ENCODE results near the gene PGAP2. TPM values are rescaled to one million over a fixed set of nuclear protein-coding genes. Genes with fewer than 3 reads are reported as not detected.

Gene PGAP2
- total and polyA plus RNA-seq, 2 of the 4 experiments (the other 2 are of a cell fraction): 10.6 to 31.3 TPM

DNA sequence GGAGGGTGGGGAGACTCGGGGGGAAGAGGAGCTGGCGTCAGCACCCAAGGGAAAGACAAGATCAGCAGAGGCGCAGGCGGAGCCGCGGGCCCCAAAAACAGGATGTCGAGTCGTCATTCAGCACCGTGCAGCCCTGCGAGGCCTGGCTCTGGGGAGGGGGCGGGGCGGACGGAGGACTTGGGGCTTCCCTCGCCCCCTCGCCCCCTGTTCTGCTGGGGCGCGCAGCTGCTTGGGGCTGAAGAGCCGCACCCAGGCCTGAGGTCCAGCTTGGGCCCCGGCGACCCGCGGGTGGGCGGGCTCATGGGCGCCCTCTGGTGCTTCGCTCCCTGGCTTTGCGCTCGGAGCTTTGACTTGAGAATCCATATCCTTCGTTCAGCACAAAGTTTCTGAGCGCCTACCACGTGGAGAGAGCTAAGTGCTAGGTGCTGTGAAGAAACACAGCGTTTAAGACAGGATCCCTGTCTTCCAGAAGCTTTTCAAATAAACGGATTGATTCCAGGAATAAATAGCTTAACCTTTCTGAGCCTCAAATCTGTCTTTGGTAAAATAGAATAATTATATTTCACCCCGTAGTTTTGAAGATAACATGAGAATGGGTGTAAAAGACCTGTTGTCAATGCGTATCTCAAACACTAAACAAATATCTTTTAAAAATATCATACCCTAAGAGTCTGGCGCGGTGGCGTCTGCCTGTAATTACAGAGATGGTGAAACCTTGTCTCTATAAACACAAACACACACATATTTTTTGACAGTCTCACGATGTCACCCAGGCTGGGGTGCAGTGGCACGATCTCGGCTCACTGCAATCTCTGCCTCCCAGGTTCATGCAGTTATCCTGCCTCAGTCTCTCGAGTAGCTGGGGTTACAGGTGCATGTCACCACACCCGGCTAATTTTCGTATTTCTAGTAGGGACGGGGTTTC lies 33.3 kb downstream of the PGAP2 start (continued):
- TF ChIP-seq, protein P1, sequence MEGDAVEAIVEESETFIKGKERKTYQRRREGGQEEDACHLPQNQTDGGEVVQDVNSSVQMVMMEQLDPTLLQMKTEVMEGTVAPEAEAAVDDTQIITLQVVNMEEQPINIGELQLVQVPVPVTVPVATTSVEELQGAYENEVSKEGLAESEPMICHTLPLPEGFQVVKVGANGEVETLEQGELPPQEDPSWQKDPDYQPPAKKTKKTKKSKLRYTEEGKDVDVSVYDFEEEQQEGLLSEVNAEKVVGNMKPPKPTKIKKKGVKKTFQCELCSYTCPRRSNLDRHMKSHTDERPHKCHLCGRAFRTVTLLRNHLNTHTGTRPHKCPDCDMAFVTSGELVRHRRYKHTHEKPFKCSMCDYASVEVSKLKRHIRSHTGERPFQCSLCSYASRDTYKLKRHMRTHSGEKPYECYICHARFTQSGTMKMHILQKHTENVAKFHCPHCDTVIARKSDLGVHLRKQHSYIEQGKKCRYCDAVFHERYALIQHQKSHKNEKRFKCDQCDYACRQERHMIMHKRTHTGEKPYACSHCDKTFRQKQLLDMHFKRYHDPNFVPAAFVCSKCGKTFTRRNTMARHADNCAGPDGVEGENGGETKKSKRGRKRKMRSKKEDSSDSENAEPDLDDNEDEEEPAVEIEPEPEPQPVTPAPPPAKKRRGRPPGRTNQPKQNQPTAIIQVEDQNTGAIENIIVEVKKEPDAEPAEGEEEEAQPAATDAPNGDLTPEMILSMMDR (conservative IDR thresholded peaks at IDR 0.05; ENCODE audit: low read depth, low read length): peak; percentile 79
- no peak for TF ChIP-seq CEBPB (IDR thresholded peaks at IDR 0.05; ENCODE audit: low read depth, low read length)

DNA sequence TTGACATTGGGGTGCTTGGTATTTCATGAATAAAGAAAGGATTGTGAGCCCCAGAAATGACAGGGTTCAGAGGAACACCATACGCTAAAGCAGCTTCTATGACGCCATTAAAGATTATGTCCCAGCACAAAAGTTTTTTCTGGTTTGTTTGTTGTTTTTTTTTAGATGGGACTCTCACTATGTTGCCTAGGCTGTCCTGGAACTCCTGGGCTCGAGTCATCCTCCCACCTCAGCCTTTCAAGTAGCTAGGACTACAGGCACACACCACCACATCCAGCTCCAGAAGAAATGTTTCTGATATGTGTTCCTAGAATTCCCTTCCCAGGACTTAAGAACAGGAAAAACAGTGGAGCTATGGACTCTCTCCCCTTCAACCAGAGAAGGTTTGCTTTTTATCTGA lies 35.0 kb downstream of the PGAP2 start:
- no peak overlapping the region for H2AK5ac ChIP-seq (ENCODE audit: low read depth, low read length)
- in situ Hi-C loops (cut with MboI; ENCODE audit: low sequenced_read_pairs): no loop called here
- ChIA-PET CTCF (interaction anchor here (1.0 to 1.4 kb wide), 2 partner anchors 37 to 230 kb away, joined by 3 to 4 read pairs; no protein-coding TSS in a partner anchor), POLR2A (ENCODE audit: unreplicated experiment) (no interaction called here)
- H4K91ac ChIP-seq (ENCODE audit: insufficient read depth, low read depth, low read length): no peak overlapping the region
- no peak for ATAC-seq (ENCODE audit: low read depth)
- H4K20me1 ChIP-seq (ENCODE audit: insufficient read depth, low read length): peaks cover 21% of the 10 kb centered on the region
- H2BK120ac ChIP-seq (ENCODE audit: low read depth, low read length): no peak overlapping the region
- H3K14ac ChIP-seq (replicated peaks; ENCODE audit: low read depth, low read length): no peak overlapping the region
- no peak overlapping the region for H2AFZ ChIP-seq (replicated peaks; ENCODE audit: low read length, poor library complexity)
- H3K27me3 ChIP-seq (ENCODE audit: control insufficient read depth, insufficient read depth, low read length): no peaks in the 10 kb centered on the region; the same call in 1 of the 2 replicates
- H3K9me3 ChIP-seq (ENCODE audit: control insufficient read depth, insufficient read depth, low read length): no peaks in the 10 kb centered on the region
- no TSS peak for BruUV-seq (replicated peaks)
- no peak for DNase-seq
- intact Hi-C loops (cut with micrococcal nuclease): loop anchor here (5.0 kb wide), 1 partner anchor 46 kb away; the partner anchor contains the start of gene NUP98
- H3K36me3 ChIP-seq (ENCODE audit: control insufficient read depth, insufficient read depth, low read length): no peaks in the 10 kb centered on the region
- no peak overlapping the region for H3K9ac ChIP-seq (ENCODE audit: low read depth, low read length)
- dilution Hi-C loops (cut with HindIII; ENCODE audit: low sequenced_read_pairs, unreplicated experiment): no loop called here
- no peak overlapping the region for H4K8ac ChIP-seq (ENCODE audit: low read depth in 2 of 2, low read length in 2 of 2)
- H3K4ac ChIP-seq (ENCODE audit: low read depth, low read length): no peak overlapping the region
- H2BK20ac ChIP-seq (ENCODE audit: low read depth, low read length): no peak overlapping the region
- H3K23ac ChIP-seq (ENCODE audit: low read depth, low read length): 0 out of 2 replicates have a peak overlapping the region, but pooled peaks have one; percentile 27
- no peak overlapping the region for H2BK15ac ChIP-seq (ENCODE audit: low read depth, low read length)
- H3K4me3 ChIP-seq (ENCODE audit: insufficient read depth, low read depth, low read length): no peak overlapping the region
- H3K4me1 ChIP-seq (ENCODE audit: control insufficient read depth, insufficient read depth, low read length): peaks cover 10% of the 10 kb centered on the region
- H2AK9ac ChIP-seq (replicated peaks; ENCODE audit: low read depth, low read length, poor library complexity): no peak overlapping the region
- H2BK5ac ChIP-seq (ENCODE audit: low read depth, low read length, poor library complexity, severe bottlenecking): no peak overlapping the region
- no peak overlapping the region for H3K18ac ChIP-seq (ENCODE audit: low read depth, low read length)
- no peak overlapping the region for H3K4me2 ChIP-seq (ENCODE audit: low read depth, low read length)
- peaks cover 14 to 21% of the 10 kb centered on the region in 2 experiments for H3K79me1 ChIP-seq (ENCODE audit: low read depth in 1 of 2, low read length in 2 of 2)
- no CpG with 5 or more reads among the region's 3 CpGs for WGBS, 2 experiments (ENCODE audit: extremely low coverage in 2 of 2, insufficient read length in 1 of 2)
- H3K27ac ChIP-seq (ENCODE audit: insufficient read depth, low read length): no peak overlapping the region
- no peak overlapping the region for H4K5ac ChIP-seq (ENCODE audit: low read depth, low read length)
- H3K56ac ChIP-seq (ENCODE audit: extremely low read depth, insufficient read depth, low read length): no peak overlapping the region
- peaks cover 15% of the 10 kb centered on the region for H3K9me1 ChIP-seq (ENCODE audit: insufficient read depth, low read length)
- TF ChIP-seq BHLHE40 (IDR thresholded peaks at IDR 0.05; ENCODE audit: low read depth, low read length) (no peak), RAD21 (IDR thresholded peaks at IDR 0.05; ENCODE audit: low read length) (no peak), POLR2A (IDR thresholded peaks at IDR 0.05; ENCODE audit: low read depth, low read length) (no peak), NFE2L2 (IDR thresholded peaks at IDR 0.05; ENCODE audit: low read depth, low read length) (no peak), MXI1 (IDR thresholded peaks at IDR 0.05; ENCODE audit: borderline replicate concordance, low read depth, low read length) (no peak)
- TF ChIP-seq, protein P1 (conservative IDR thresholded peaks at IDR 0.05; ENCODE audit: low read depth, low read length): no peak
- TF ChIP-seq, protein P2, sequence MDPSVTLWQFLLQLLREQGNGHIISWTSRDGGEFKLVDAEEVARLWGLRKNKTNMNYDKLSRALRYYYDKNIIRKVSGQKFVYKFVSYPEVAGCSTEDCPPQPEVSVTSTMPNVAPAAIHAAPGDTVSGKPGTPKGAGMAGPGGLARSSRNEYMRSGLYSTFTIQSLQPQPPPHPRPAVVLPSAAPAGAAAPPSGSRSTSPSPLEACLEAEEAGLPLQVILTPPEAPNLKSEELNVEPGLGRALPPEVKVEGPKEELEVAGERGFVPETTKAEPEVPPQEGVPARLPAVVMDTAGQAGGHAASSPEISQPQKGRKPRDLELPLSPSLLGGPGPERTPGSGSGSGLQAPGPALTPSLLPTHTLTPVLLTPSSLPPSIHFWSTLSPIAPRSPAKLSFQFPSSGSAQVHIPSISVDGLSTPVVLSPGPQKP (IDR thresholded peaks at IDR 0.05; ENCODE audit: borderline replicate concordance, low read depth, low read length): no peak
